ENCODE results near the gene CRYZL1. TPM values are rescaled to one million over a fixed set of nuclear protein-coding genes. Genes with fewer than 3 reads are reported as not detected.

CRYZL1 gene
- total and polyA plus RNA-seq, 2 of the 8 experiments (the other 6 are each of a cell fraction or from before 2014, with no cell fraction given), result 15.6 to 15.8 TPM

DNA sequence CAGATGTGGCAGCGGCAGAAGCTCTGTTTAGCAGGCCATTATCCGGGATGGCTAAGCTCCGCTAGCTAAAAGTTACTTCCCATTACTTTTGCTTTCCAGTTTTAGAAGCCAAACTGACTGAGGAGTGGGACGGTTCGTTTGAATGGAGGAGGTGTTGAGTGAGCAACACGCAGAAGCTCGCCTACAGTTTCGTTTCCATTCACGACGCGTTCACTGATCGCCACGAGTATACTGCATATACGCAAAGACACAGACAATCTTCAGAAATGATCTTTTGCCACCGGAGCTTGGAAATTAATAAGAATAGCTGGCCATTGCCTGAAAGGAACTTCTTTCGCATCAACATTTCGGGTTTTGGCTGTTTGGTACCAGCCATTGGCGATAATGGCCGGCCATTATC is 84.1 kb downstream of the CRYZL1 start:
- FAIRE-seq (no peak), DNase-seq (ENCODE audit: low read depth in 1 of 2, low spot score in 2 of 2) (no peak)
- peaks cover 41 to 96% (median 79%) of the 10 kb centered on the region in 4 experiments for H3K36me3 ChIP-seq (ENCODE audit: control insufficient read depth in 2 of 4, insufficient read depth in 4 of 4, low read length in 3 of 4)
- CTCF ChIA-PET (ENCODE audit: partially characterized antibody), result interaction anchor here (0.8 to 1.7 kb wide), 3 partner anchors 9 to 49 kb away, joined by 3 to 7 read pairs (median 4); no protein-coding TSS in a partner anchor
- no peaks in the 10 kb centered on the region for H3K27me3 ChIP-seq (replicated peaks in 1 of 4; ENCODE audit: control insufficient read depth in 3 of 4, extremely low read depth in 1 of 4, insufficient read depth in 3 of 4, low read length in 3 of 4)
- no peak overlapping the region for H3K23ac ChIP-seq (ENCODE audit: insufficient read length)
- H3K23me2 ChIP-seq (ENCODE audit: low read depth, low read length), result no peaks in the 10 kb centered on the region
- H2BK12ac ChIP-seq (ENCODE audit: low read depth, low read length), result no peak overlapping the region
- no peak overlapping the region for H3K9ac ChIP-seq (replicated peaks in 1 of 4; ENCODE audit: extremely low read depth in 1 of 4, low read depth in 3 of 4, low read length in 3 of 4)
- H3K79me1 ChIP-seq (ENCODE audit: low read depth, low read length), result peaks cover 3% of the 10 kb centered on the region; the same call in 1 of the 2 replicates
- no peaks in the 10 kb centered on the region for H3K9me3 ChIP-seq (ENCODE audit: insufficient read depth in 2 of 2, low read depth in 1 of 2, low read length in 1 of 2)
- H3K14ac ChIP-seq (ENCODE audit: insufficient read length), result no peak overlapping the region
- H2AFZ ChIP-seq (ENCODE audit: low read length), result no peak overlapping the region
- POLR2A ChIA-PET (ENCODE audit: partially characterized antibody), result interaction anchor here (0.6 to 7.4 kb wide), 6 partner anchors 12 to 37 kb away, joined by 3 to 64 read pairs (median 4); partner anchors contain the start of genes GART and SON
- H4K20me1 ChIP-seq (replicated peaks in 1 of 2; ENCODE audit: control insufficient read depth in 1 of 2, insufficient read depth in 2 of 2, low read length in 2 of 2), result peaks cover 26 to 31% of the 10 kb centered on the region in 2 experiments
- no peak overlapping the region for H4K91ac ChIP-seq (replicated peaks; ENCODE audit: insufficient read length, low read length)
- no peak overlapping the region for H3K4me3 ChIP-seq (ENCODE audit: extremely low read depth in 1 of 4, insufficient read depth in 2 of 4, low read depth in 3 of 4, low read length in 4 of 4)
- H2BK5ac ChIP-seq (ENCODE audit: low read depth, low read length), result no peak overlapping the region
- no peak overlapping the region for H3K4me2 ChIP-seq (ENCODE audit: insufficient read depth in 1 of 2, low read depth in 2 of 2, low read length in 2 of 2)
- no peak overlapping the region for H3K56ac ChIP-seq (replicated peaks; ENCODE audit: insufficient read length, low read depth, low read length)
- H2BK120ac ChIP-seq (replicated peaks; ENCODE audit: low read depth, low read length), result no peak overlapping the region
- H3K27ac ChIP-seq (ENCODE audit: low read depth, low read length), result no peak overlapping the region
- H3K79me2 ChIP-seq (ENCODE audit: control insufficient read depth in 1 of 2, insufficient read depth in 2 of 2, low read length in 2 of 2), result peaks cover 27 to 81% of the 10 kb centered on the region in 2 experiments
- H2AK5ac ChIP-seq (ENCODE audit: low read depth, low read length), result no peak overlapping the region
- H4K8ac ChIP-seq (ENCODE audit: extremely low read depth, insufficient read depth, low read length), result no peak overlapping the region; the same call in 1 of the 2 replicates
- no peak overlapping the region for H3K4ac ChIP-seq (replicated peaks; ENCODE audit: insufficient read length, low read depth, low read length)
- 94% methylated on average over 19 of the region's 19 CpGs; no CpG with 5 or more reads in 1 of the 2 experiments for WGBS, 2 experiments (ENCODE audit: extremely low coverage in 1 of 2, insufficient coverage in 1 of 2, insufficient read length in 1 of 2, insufficient replicate concordance in 2 of 2, low coverage in 1 of 2, low lambda C conversion rate in 2 of 2, missing lambda C conversion rate in 1 of 2)
- no peaks in the 10 kb centered on the region for H3K4me1 ChIP-seq (replicated peaks in 1 of 4; ENCODE audit: control insufficient read depth in 3 of 4, insufficient read depth in 4 of 4, low read length in 3 of 4)
- H2BK20ac ChIP-seq (ENCODE audit: low read length), result no peak overlapping the region
- H4K5ac ChIP-seq (ENCODE audit: insufficient read length, low read depth, low read length), result no peak overlapping the region
- H3K18ac ChIP-seq (ENCODE audit: extremely low read depth, low read length), result no peak overlapping the region
- H2BK15ac ChIP-seq (ENCODE audit: low read length), result no peak overlapping the region
- TF ChIP-seq POU5F1 (IDR thresholded peaks at IDR 0.05; ENCODE audit: low read depth, low read length), result no peak
- TF ChIP-seq, protein P1, sequence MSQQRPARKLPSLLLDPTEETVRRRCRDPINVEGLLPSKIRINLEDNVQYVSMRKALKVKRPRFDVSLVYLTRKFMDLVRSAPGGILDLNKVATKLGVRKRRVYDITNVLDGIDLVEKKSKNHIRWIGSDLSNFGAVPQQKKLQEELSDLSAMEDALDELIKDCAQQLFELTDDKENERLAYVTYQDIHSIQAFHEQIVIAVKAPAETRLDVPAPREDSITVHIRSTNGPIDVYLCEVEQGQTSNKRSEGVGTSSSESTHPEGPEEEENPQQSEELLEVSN (IDR thresholded peaks at IDR 0.05), result no peak
- TF ChIP-seq EGR1 (IDR thresholded peaks at IDR 0.05; ENCODE audit: borderline replicate concordance, low read depth, low read length), result no peak
- no peak for TF ChIP-seq PHF8 (conservative IDR thresholded peaks at IDR 0.05; ENCODE audit: low read depth, low read length)
- no peak for TF ChIP-seq RNF2 (IDR thresholded peaks at IDR 0.05; ENCODE audit: borderline replicate concordance, low read depth, low read length, missing control alignments, poor library complexity, severe bottlenecking)
- TF ChIP-seq HDAC6 (IDR thresholded peaks at IDR 0.05; ENCODE audit: low read depth, low read length), result no peak
- TF ChIP-seq SAP30 (IDR thresholded peaks at IDR 0.05; ENCODE audit: insufficient read depth, insufficient replicate concordance, low read length), result no peak
- TF ChIP-seq SRF (IDR thresholded peaks at IDR 0.05; ENCODE audit: low read depth, low read length), result no peak
- no peak for TF ChIP-seq CTBP2 (IDR thresholded peaks at IDR 0.05; ENCODE audit: borderline replicate concordance, insufficient read depth, insufficient read length, low read length)
- TF ChIP-seq SIX5 (IDR thresholded peaks at IDR 0.05; ENCODE audit: low read depth, low read length), result no peak
- no peak for TF ChIP-seq CHD1 (IDR thresholded peaks at IDR 0.05; ENCODE audit: low read depth, low read length)
- no peak for TF ChIP-seq BACH1 (IDR thresholded peaks at IDR 0.05; ENCODE audit: low read length)
- no peak for TF ChIP-seq RBBP5 (IDR thresholded peaks at IDR 0.05; ENCODE audit: borderline replicate concordance, low read depth, low read length)

Data from H1 (cell line).